Small intestine (tissue), 7 donors: Measurements from ENCODE around the gene LTBP1. TPM values are rescaled to one million over a fixed set of nuclear protein-coding genes. Genes with fewer than 3 reads are reported as not detected.
"Not testable (repeated sequence)": the region's sequence is repeated elsewhere in the genome, so short reads cannot be mapped to it uniquely, and the experiment has no call there.

Experiments used
- DNase-seq, 2 donors: peaks; one replicate each; pipeline versions ENCODE4 v3.0.0 to v3.0.0-alpha.2; 2013
- FAIRE-seq: peaks from 2 replicates; lab custom pipeline; 2012; peaks lifted over from hg19 to GRCh38; lab: Jason Lieb, UNC
- H3K27ac ChIP-seq, 3 donors: one replicate each; pipeline ENCODE4 v1.5.1; 2013; ENCODE audit warnings: low read length in 2 of 3, mild to moderate bottlenecking in 2 of 3, control low read depth in 1 of 3, inconsistent platforms in 1 of 3, low read depth in 1 of 3, moderate library complexity in 1 of 3
- H3K27me3 ChIP-seq, 3 donors: one replicate each; pipeline ENCODE4 v1.6.1; 2013; ENCODE audit warnings: low read length in 3 of 3, inconsistent platforms in 1 of 3; ENCODE audit not compliant: control insufficient read depth in 3 of 3, insufficient read depth in 3 of 3
- H3K36me3 ChIP-seq, 3 donors: one replicate each; pipeline ENCODE4 v1.6.1; 2013; ENCODE audit warnings: low read length in 3 of 3, inconsistent platforms in 1 of 3, low read depth in 1 of 3, mild to moderate bottlenecking in 1 of 3, moderate library complexity in 1 of 3; ENCODE audit not compliant: control insufficient read depth in 3 of 3, insufficient read depth in 2 of 3
- H3K4me1 ChIP-seq, 3 donors: one replicate each; pipeline ENCODE4 v1.6.1; 2013; ENCODE audit warnings: low read length in 2 of 3, inconsistent platforms in 1 of 3, low read depth in 1 of 3, mild to moderate bottlenecking in 1 of 3, moderate library complexity in 1 of 3; ENCODE audit not compliant: control insufficient read depth in 3 of 3, insufficient read depth in 2 of 3
- H3K4me3 ChIP-seq, 3 donors: one replicate each; pipeline ENCODE4 v1.5.1; 2013; ENCODE audit warnings: low read length in 3 of 3, control low read depth in 1 of 3, inconsistent platforms in 1 of 3, low read depth in 1 of 3, mild to moderate bottlenecking in 1 of 3, moderate library complexity in 1 of 3
- H3K9me3 ChIP-seq, 2 donors: one replicate each; pipeline ENCODE4 v1.6.1; 2013; ENCODE audit warnings: low read depth in 1 of 2, low read length in 1 of 2; ENCODE audit not compliant: control insufficient read depth in 2 of 2, insufficient read depth in 1 of 2
- WGBS, 3 donors: extraction: QIAGEN DNeasy Blood & Tissue Kit; methylation state at CpG; one replicate each; pipeline ENCODE4 v1.1.7; 2013; 5-methylcytosine and 5-hydroxymethylcytosine counted together
- polyA plus RNA-seq, 4 donors: library from polyadenylated mRNA; stranded (reverse) in 3 of 4; unstranded in 1 of 4; fragments of 200-250 nt in 3 of 4; fragments of 120-200 nt in 1 of 4; gene quantifications; one replicate each; pipeline versions ENCODE4 v1.2.1 to v1.2.3, GENCODE V29; 2013
- donor health status: healthy with polysubstance abuse.
- donor health status: control.
- donor health status: control.
- donor health status: Bipolar disorder and iron deficiency.
- donor health status: healthy.

LTBP1 gene
- polyA plus RNA-seq, 4 donors = 0.67 to 12.1 (median 6.1) TPM

DNA sequence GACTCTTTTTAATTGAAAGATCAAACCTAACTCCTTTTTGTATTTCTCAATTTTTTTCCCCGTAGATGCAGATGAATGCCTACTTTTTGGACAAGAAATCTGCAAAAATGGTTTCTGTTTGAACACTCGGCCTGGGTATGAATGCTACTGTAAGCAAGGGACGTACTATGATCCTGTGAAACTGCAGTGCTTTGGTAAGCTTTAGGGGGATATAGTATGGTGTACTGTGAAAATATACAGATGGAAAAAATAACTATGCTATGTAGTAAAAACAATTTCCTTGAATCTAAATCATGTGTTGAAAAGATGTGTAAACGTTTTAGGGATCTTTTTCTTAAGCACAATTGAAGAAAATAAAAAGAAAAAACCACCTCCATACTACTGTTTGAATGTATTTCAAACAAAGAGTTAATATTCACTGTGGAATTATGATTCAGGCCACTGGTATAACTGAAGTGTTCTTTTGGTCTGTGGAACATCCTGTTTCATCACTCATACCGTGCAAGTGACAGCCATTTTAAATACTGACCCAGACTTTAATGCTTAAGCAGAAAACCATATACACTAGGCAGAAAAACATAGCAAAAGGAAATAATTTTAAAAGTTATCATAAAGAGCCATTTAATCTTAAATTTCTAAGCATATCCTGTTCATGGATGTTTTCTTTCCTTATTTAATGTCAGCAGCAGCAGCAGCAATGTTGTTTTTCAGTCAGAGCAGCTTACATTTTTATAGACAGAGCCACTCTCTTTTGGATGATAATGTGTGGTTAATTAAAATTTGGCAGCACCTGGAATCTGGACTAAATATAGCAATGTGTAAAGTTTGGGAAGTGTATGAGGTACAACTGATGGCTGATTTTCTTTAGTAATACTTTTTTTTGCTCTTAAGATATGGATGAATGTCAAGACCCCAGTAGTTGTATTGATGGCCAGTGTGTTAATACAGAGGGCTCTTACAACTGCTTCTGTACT, 416.9 kb downstream of the LTBP1 start:
- Histone ChIP-seq H3K4me3 (no peak overlapping the region), H3K9me3 (no peaks in the 10 kb centered on the region), H3K4me1 (no peaks in the 10 kb centered on the region), H3K36me3 (no peaks in the 10 kb centered on the region), H3K27ac (no peak overlapping the region), H3K27me3 (no peaks in the 10 kb centered on the region)
- WGBS, 3 donors = 76 to 88% (median 82%) methylated on average over 5 of the region's 5 CpGs
- DNase-seq = no peak
- no peak for FAIRE-seq

DNA sequence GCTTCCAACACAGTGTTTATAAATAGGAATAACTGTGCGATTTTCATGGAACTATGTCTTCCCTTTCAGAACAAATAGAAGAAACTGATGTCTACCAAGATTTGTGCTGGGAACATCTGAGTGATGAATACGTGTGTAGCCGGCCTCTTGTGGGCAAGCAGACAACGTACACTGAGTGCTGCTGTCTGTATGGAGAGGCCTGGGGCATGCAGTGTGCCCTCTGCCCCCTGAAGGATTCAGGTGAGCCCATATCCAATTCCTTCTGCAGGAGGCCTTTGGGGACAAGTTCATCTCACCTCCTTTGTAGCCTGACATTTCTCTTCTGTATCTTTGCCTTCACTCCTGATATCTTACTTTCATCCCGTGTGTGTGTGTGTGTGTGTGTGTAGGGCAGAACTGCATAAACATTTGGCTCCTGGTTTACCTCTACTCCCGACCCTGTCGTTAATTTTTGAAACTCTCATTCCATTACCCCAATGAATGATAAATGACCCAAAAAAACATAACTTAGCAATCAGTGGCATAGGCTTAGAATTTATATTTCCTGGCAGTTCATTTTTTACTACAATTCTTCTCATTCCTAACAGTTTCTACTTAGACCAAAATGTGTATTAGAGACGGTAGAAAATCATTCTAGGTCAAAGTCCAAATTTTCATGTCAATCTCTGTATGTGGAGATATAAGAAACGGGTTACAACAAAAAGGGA, 418.7 kb downstream of the LTBP1 start:
- Histone ChIP-seq H3K36me3 (no peaks in the 10 kb centered on the region), H3K4me3 (no peak overlapping the region), H3K27me3 (no peaks in the 10 kb centered on the region), H3K27ac (no peak overlapping the region), H3K4me1 (no peaks in the 10 kb centered on the region), H3K9me3 (no peaks in the 10 kb centered on the region)
- no peak for DNase-seq
- WGBS, 3 donors = 76 to 81% (median 79%) methylated on average over 9 of the region's 9 CpGs
- no peak for FAIRE-seq

DNA sequence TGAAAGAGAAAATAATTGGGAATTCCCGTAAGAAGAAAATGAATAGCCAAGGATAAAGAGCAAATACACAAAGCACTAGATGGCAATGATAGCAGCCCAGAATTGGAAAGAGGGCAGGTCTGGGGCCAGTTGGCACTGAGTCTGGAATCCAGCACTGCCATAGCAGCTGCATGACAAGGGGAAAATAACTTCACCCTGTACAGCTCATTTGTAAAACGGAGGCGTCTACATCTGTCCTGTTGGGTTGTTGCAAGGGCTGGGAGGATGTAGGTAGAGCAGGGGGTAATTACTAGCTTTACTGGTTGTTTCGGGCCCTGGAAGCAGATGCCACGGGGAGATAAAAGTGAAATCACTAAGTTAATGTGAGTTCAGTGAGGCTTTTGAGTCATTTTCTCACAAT, 419.7 kb downstream of the LTBP1 start:
- 75 to 86% (median 80%) methylated on average over 5 of the region's 5 CpGs for WGBS, 3 donors
- Histone ChIP-seq H3K4me3 (no peak overlapping the region), H3K27me3 (no peaks in the 10 kb centered on the region), H3K36me3 (no peaks in the 10 kb centered on the region), H3K27ac (no peak overlapping the region), H3K4me1 (no peaks in the 10 kb centered on the region), H3K9me3 (no peaks in the 10 kb centered on the region)
- DNase-seq (no peak), FAIRE-seq (no peak)

DNA sequence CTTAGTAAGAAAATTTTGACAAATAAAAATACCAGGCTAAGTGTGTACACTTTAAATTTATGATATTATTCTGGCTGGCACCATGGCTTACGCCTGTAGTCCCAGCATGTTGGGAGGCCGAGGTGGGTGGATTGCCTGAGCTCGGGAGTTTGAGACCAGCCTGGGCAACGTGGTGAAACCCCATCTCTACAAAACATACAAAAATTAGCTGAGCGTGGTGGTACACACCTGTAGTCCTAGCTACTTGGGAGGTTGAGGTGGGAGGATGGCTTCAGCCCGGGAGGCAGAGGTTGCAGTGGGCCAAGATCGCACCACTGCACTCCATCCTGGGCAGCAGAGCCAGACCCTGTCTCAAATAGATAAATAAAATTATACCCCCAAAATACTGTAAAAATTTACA, 421.8 kb downstream of the LTBP1 start:
- DNase-seq, H3K27me3 ChIP-seq, H3K4me3 ChIP-seq, FAIRE-seq, H3K4me1 ChIP-seq, H3K27ac ChIP-seq, H3K36me3 ChIP-seq, H3K9me3 ChIP-seq: not testable (repeated sequence)
- 94 to 97% (median 96%) methylated on average over 7 of the region's 7 CpGs for WGBS, 3 donors

DNA sequence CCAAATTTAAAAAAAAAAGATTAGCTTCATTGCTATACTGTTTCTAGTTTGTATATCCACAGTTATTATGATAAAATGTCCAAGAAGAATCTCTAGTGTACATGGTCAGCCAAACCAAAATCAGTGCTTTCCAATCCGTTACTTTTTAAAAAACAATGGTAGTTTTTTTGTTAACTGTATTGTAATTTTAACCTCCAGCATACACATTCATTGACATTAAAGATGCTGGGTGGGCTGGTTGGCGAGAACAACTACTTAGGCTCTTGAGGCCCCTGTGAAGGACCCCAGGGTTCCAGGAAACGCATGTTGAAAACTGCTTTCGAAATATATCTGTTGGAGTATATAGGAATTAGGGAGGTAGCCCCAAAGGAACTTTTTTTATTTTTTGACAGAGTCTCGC, 422.4 kb downstream of the LTBP1 start:
- FAIRE-seq (no peak), DNase-seq (no peak)
- Histone ChIP-seq H3K27me3 (no peaks in the 10 kb centered on the region), H3K4me3 (no peak overlapping the region), H3K27ac (no peak overlapping the region), H3K9me3 (no peaks in the 10 kb centered on the region), H3K36me3 (no peaks in the 10 kb centered on the region), H3K4me1 (no peaks in the 10 kb centered on the region)
- WGBS, 3 donors = 91 to 92% (median 91%) methylated on average over 5 of the region's 5 CpGs

DNA sequence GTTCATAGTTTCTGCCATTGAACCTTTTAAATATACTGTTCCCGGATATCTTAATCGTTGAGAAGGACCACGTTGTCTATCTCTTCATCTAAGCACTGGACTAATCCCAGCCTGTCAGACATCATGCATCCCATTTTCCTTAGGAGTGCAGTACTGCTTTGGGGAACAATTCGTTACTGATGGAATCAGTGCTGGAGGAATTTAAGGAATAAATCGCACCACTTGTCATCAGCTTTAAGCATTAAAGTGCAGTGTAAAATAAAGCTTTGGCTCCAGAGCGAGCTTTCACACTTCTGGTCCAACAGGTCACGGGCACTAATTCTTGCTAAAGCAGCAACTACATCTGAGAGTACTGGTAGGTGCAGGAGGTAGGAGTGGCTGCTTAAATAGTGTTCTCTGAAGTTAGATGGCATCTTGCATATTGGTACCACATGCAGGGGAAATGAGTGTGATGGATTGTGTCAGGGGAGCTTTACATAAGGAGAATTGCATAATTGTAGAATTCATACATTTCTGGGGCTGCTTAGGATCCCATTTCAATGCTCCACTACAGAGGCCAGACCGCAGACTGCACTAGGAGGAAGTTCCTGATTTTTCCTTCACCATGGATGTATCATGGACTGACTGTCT, 424.0 kb downstream of the LTBP1 start:
- Histone ChIP-seq H3K9me3 (no peaks in the 10 kb centered on the region), H3K27me3 (no peaks in the 10 kb centered on the region), H3K27ac (no peak overlapping the region), H3K4me3 (no peak overlapping the region), H3K36me3 (no peaks in the 10 kb centered on the region), H3K4me1 (no peaks in the 10 kb centered on the region)
- whole genome bisulfite sequencing, 3 donors = 83 to 85% (median 84%) methylated on average over 8 of the region's 8 CpGs
- DNase-seq (no peak), FAIRE-seq (no peak)

DNA sequence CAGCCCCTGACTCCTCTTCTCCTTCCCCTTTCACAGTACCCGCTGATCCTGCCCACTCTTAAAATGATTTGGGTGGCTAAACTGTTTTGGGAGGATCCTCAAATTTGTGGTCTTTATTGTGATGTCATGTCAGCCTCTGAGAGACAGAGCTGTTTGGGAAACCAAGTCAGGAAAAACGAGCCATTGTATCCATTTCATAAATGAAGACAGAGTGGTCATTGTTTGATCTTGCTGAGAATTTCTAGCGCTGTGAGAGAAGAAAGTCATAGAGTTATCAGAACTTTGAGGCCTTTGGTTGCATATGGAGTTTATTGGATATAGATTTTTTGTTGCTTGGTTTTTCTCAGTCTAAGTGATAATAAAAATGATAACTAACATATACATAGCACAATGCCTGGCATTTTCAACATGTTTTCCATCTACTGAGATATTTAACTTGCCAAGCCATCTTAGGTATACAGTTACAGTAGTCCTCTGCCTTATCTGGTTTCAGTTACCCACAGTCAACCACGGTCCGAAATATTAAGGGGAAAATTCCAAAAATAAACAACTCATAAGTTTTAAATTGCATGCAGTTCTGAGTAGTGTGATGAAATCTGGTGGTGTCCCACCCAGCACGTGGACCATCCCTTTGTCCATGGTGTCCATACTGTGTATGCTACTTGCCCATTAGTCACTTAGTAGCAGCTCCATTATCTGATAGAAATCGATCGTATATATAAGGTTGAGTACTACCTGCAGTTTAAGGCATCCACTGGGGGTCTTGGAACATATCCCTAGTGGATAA, 424.7 kb downstream of the LTBP1 start:
- Histone ChIP-seq H3K36me3 (no peaks in the 10 kb centered on the region), H3K4me3 (no peak overlapping the region), H3K9me3 (no peaks in the 10 kb centered on the region), H3K27ac (no peak overlapping the region), H3K27me3 (no peaks in the 10 kb centered on the region), H3K4me1 (no peaks in the 10 kb centered on the region)
- DNase-seq (no peak), FAIRE-seq (no peak)
- WGBS, 3 donors = 81 to 89% (median 85%) methylated on average over 8 of the region's 8 CpGs
